Measurements from ENCODE around the gene PRR20G. TPM values are rescaled to one million over a fixed set of nuclear protein-coding genes. Genes with fewer than 3 reads are reported as not detected.

The PRR20G gene
- total RNA-seq: not detected

DNA sequence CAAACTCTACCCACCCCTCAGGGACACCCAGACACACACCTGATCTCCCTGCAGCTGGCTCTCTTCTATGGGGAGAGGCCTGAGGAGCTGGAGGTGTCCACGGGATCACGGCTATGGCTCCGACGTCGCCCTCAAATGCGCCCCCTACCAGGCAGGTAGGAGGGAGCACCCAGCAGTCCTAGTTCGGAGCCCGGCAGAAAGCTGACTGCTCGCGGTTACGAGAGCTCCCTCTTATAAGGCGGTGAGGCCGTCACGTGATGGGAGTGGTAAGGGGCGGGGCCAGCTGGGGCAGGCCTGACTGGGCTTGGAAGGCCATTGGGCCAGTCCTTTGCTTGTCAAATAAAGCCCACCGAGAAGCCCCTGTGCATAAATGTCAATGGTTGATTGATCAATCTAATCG lies at the start of gene PRR20G:
Gene PRR20G (minus strand): TSS at position 207 of the 400 bp plus-strand sequence. CDS start 681 bp downstream, outside the sequence.
- no peaks in the 10 kb centered on the region for H3K36me3 ChIP-seq
- intact Hi-C loops (cut with DNase I): no loop called here
- H3K4me3 ChIP-seq: no peak within 1 kb of the TSS
- no peak within 1 kb of the TSS for H3K27ac ChIP-seq
- H3K4me1 ChIP-seq: no peaks in the 10 kb centered on the region
- TF ChIP-seq POLR2AphosphoS5 (IDR thresholded peaks at IDR 0.05; ENCODE audit: insufficient read depth in 1 of 2, low read depth in 1 of 2) (no peak), POLR2A (IDR thresholded peaks at IDR 0.05) (no peak), CTCF (IDR thresholded peaks at IDR 0.05) (no peak)
- no peaks in the 10 kb centered on the region for H3K27me3 ChIP-seq
- DNase-seq (ENCODE audit: extremely low spot score in 2 of 2): no peak
- no peaks in the 10 kb centered on the region for H3K9me3 ChIP-seq

- H3K9me3 ChIP-seq: no peaks in the 10 kb centered on the region
- intact Hi-C loops (cut with DNase I): no loop called here
- DNase-seq (ENCODE audit: extremely low spot score in 2 of 2): peak; percentile 37 to 56
- H3K27ac ChIP-seq: no peak overlapping the region
- H3K36me3 ChIP-seq: no peaks in the 10 kb centered on the region
- no peaks in the 10 kb centered on the region for H3K4me1 ChIP-seq
- H3K27me3 ChIP-seq: peaks cover 4% of the 10 kb centered on the region
- TF ChIP-seq CTCF (IDR thresholded peaks at IDR 0.05): no peak
- TF ChIP-seq POLR2AphosphoS5 (IDR thresholded peaks at IDR 0.05; ENCODE audit: insufficient read depth in 1 of 2, low read depth in 1 of 2): no peak
- TF ChIP-seq POLR2A (IDR thresholded peaks at IDR 0.05): no peak
- no peak overlapping the region for H3K4me3 ChIP-seq
Measured at GRCh38 chr3:127337001-127337400, 49.2 kb upstream of the PRR20G start.

GRCh38 chr3:127336101-127336500 lies 48.3 kb upstream of the PRR20G start:
- Histone ChIP-seq H3K4me3 (no peak overlapping the region), H3K27ac (no peak overlapping the region), H3K4me1 (no peaks in the 10 kb centered on the region), H3K27me3 (peaks cover 4% of the 10 kb centered on the region), H3K36me3 (no peaks in the 10 kb centered on the region), H3K9me3 (no peaks in the 10 kb centered on the region)
- intact Hi-C loops (cut with DNase I): no loop called here
- TF ChIP-seq POLR2A (IDR thresholded peaks at IDR 0.05): no peak
- TF ChIP-seq CTCF (IDR thresholded peaks at IDR 0.05): no peak
- no peak for TF ChIP-seq POLR2AphosphoS5 (IDR thresholded peaks at IDR 0.05; ENCODE audit: insufficient read depth in 1 of 2, low read depth in 1 of 2)
- DNase-seq (ENCODE audit: extremely low spot score in 2 of 2): peak in 1 of 2 donors; percentile 37

DNA sequence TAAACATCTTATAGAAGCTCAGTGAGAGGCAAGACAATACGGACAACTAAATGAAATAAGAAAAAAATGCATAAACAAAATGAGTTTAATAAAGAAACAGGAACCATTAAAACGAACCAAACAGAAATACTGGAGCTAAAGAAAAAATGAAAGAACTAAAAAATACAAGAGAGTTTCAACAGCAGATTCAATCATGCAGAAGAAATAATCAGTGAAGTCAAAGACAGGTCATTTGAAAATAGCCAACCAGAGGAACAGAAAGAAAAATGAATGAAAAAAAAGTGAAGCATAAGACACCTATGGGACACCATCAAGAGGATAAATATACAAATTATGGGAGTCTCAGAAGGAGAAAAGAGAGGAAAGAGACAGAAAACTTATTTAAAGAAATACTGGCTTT lies 42.5 kb upstream of the PRR20G start:
- Histone ChIP-seq H3K4me1 (no peaks in the 10 kb centered on the region), H3K9me3 (peaks cover 6% of the 10 kb centered on the region), H3K27ac (no peak overlapping the region), H3K4me3 (no peak overlapping the region), H3K27me3 (no peaks in the 10 kb centered on the region), H3K36me3 (no peaks in the 10 kb centered on the region)
- no peak for DNase-seq (ENCODE audit: extremely low spot score in 2 of 2)
- no peak for TF ChIP-seq CTCF (IDR thresholded peaks at IDR 0.05)
- intact Hi-C loops (cut with DNase I): no loop called here

DNA sequence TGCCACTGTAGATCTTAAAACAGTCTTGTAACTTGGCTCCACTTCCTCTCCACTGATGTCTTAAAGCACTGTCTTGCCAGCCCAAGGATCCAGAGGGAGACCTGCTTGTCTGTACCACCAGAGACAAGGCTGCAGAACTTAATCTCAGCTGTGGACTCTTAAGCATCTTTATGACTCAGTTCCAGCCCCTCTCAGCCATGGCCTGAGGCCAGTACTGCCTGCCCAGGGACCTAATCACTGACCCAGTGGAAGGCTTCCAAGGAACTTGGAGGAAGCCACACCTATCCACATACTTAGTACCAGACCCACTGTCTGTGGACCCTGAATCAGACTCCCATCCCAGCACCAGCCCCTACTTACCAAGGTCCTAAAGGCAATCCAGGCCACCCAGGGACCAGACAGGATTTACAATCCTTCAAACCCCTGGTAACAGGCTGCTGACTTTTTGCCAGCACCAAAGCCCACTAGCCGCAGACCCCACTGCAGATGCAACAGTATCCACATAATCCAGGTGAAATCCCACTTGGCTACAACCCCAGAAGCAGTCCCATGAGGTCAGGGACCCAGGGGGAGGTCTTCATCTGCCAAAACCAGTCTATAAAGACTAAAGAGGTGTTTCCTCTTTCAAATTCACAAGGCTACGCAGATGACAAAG lies 41.9 kb upstream of the PRR20G start:
- TF ChIP-seq POLR2AphosphoS5 (IDR thresholded peaks at IDR 0.05; ENCODE audit: insufficient read depth in 1 of 2, low read depth in 1 of 2) (no peak), CTCF (IDR thresholded peaks at IDR 0.05) (no peak), POLR2A (IDR thresholded peaks at IDR 0.05) (no peak)
- H3K27me3 ChIP-seq: no peaks in the 10 kb centered on the region
- peak in 1 of 2 donors; percentile 52 for DNase-seq (ENCODE audit: extremely low spot score in 2 of 2)
- H3K36me3 ChIP-seq: no peaks in the 10 kb centered on the region
- intact Hi-C loops (cut with DNase I): no loop called here
- H3K4me1 ChIP-seq: no peaks in the 10 kb centered on the region
- H3K27ac ChIP-seq: no peak overlapping the region
- peaks cover 6% of the 10 kb centered on the region for H3K9me3 ChIP-seq
- H3K4me3 ChIP-seq: no peak overlapping the region

Measured in vagina (tissue), 2 donors.